Activated CD4-positive, CD25-positive, alpha-beta regulatory T cell treated with anti-CD3 and anti-CD28 coated beads, Interleukin-2, amount 50 U/mL, for 24 hours (primary cell): ENCODE data around the gene GTF2H3.

Experiments used
- ATAC-seq, 2 donors: fragments of 150-1000 bp; cut with Tn5 transposase; one replicate each; pipeline ENCODE4 v1.10.0; 2021; ENCODE audit warnings: mild to moderate bottlenecking in 1 of 2, moderate library complexity in 1 of 2

Gene GTF2H3

DNA sequence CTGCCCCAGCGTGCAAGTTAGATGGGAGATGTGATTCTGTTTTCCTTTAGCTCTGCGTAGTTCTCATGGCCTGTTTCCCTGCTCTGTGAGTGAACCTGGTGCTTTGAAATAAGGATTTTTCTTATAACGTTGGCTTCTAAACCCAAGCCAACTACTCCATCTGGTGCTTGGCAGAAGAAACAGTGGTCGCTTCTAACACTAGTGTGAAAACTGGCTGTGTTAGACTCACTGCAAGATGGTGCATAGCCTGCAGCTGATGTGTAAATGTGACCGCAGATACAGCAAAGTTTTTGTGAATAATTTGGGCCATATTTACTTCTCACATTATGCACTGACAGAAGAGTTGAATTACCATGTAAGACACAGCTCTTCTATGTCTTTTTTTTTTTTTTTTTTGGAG lies 12.2 kb downstream of the GTF2H3 start:
- no peak for ATAC-seq

DNA sequence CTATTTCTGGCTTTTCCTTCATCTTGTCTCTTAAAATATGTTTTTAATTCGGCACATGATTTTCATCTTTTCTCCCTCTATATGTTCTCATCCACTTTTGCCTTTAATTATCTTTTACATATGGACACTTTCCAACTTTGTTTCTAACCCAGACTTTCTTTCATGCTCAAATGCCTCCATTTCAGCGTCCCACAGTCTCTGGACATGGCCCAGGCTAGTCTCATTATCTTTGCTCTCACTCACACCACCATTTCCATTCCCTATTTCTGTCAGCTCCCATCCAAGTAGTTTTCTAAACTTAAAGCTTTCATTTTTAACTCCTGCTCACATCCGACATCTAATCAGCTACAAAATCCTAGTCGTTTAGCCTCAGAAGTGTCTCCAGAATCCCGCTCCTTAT lies 14.8 kb downstream of the GTF2H3 start:
- ATAC-seq, result no peak

DNA sequence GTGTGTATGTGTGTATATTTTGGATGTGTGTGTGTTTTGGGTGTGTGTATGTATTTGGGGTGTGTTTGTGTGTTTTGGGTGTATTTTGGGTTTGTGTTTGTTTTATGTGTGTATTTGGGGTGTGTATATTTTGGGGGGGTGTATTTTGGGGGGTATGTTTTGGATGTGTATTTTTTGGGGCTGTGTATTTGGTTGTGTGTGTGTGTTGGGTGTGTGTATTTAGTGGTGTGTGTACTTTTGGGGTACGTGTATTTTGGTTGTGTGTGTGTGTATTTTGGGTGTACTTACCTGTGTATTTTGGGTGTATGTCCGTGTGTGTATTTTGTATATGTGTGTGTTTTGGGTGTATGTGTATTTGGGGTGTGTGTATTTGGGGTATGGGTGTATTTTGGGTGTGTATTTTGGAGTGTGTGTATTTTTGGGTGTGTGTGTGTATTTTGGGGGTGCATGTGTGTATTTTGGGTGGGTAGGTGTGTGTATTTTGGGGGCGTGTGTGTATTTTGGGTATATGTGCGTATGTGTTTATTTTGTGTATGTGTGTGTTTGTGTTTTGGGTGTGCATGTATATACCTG lies 20.6 kb downstream of the GTF2H3 start:
- no peak for ATAC-seq

DNA sequence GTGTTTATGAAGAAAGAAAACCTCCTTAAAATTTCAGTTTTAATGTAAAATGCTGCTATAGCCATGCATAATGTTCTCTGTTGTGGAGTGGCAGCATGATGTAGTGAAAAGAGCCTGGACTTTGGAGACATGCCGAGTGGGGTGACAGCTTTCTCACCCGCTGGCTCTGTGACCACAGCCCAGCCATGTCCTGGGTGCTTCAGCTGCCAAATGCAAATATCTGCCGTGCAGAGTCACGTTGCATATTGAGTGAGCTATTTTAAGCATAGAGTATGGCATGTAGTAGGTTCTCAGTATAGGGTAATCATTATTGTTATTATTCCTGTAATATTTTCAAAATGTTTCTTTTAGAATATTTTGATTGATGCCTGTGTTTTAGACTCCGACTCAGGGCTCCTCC lies 21.8 kb downstream of the GTF2H3 start:
- ATAC-seq, result no peak

DNA sequence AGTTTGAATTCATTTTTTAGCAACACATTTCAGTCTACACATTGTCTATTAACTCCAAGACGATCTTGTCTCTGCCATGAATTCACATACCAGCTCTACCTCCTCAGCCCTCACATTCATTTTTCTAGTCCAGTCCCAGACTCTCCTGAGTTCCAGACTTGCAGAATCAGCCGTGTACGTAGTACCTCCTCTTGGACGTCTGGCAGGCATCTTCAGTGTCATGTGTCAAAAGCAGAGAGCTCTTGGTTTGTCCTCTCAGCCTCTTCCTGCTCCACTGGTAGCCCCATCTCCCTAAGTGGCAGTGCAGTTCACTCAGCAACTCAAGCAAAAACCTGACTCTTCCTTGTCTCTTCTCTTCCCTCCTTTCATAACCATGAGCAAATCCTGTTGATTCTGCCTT lies 22.8 kb downstream of the GTF2H3 start:
- ATAC-seq, result no peak

DNA sequence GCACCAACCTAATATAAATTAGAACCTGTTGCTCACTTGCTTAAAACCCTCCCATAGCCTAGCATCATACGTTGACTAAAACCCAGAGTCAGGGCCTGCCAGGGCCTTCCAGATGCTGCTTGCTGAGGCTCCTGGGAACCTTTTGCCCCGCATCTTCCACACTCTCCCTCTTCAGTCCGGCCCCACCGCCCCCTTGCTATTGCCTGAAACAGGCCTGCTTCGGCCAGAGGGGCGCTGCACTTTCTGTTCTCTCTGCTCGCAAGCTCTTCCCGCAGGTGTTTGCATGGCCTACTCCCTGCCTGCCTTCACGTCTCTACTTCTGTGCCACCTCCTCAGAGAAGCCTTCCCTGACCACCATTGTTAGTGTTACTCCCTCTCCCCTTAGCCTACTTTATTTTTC lies 23.6 kb downstream of the GTF2H3 start:
- ATAC-seq, result no peak

DNA sequence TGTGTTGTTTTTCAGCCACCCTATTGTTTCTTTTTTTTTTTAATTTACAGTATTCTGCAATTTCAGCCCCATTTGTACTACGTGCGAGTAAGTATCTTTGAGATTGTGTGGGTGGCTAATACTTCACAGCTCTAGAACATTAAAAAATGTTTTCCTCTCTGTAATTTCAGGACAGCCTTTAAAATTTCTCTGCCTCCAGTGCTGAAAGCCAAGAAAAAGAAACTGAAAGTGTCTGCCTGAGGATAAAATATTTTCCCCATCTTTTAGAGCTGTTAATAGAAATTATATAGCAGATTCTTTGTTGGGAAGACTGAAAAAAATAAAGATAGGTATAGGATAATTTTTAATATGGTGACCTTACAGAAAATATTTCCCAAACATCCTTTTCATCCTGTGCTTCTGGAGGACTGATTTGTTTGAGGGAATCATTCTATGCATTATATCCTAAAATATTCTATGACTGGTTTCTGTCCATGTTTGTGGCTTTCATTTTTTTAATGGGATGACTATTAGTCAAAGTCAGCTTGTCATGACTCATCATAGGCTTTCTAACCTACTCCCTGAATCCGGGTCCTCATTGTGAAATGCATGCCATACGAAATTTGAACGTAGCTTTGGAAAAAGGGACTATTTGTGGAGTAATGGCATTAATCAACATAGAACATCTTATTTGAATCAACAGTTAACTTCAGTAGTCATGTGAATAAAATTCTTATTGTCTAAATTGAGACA lies 26.5 kb downstream of the GTF2H3 start:
- ATAC-seq, result no peak

DNA sequence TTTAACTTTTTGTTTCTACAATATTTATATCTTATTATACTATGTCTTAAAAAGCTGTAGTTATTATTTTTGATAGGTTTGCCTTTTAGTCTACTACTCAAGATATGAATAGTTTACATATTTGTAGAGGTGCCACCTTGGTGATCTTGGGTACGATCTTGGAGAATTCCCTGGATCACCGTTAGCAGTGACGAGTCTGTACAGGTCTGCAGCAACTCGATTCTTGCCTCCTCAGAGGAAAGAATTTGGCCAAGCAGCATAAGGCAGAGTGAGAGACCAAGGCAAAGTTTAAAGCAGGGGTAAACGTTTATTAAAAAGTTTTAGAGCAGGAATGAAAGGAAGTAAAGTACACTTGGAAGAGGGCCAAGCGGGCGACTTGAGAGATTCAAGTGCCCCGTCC lies 34.1 kb downstream of the GTF2H3 start:
- ATAC-seq, result no peak

DNA sequence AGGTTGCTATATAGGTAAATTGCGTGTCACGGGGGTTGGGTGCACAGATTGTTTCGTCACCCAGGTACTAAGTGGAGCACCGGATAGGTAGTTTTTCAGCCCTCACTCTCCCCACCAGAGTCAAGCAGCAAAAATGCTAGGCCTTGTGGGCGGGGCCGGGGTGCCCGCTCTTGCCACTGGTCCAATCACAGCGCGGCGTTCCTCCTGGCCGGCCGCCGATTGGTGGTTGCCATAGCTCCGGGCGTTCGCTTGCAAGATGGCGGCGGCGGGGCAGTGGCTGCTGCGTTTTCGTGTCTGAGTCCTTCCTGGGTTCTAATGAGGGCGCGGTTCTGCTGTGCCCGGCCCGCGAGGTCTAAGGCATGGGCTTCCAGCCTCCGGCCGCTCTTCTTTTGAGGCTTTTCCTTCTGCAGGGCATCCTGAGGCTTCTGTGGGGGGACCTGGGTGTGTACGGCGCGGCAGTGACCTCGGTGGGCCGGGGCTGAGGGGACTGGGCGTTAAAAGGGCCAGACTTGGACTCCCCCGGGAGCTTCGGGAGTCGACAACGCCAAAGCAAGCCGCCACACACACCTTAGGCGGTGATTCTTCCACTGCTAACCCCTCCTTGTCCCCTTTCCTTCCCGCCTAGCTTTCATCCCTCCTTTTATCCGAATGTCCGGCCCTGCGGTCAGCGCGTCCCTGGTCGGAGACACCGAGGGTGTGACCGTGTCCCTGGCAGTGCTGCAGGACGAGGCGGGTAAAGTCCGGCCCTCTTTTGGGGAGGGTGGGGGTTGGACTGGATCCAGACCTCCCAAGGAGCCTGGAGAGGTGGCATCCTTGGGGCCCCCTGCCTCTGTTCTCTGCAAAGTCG lies 37.5 kb downstream of the GTF2H3 start, which contains the start of gene TCTN2:
TSS of gene TCTN2 (plus strand) at position 232 of the 847 bp plus-strand sequence. CDS start at position 360, 128 bp downstream.
- peak; percentile 100 for ATAC-seq

DNA sequence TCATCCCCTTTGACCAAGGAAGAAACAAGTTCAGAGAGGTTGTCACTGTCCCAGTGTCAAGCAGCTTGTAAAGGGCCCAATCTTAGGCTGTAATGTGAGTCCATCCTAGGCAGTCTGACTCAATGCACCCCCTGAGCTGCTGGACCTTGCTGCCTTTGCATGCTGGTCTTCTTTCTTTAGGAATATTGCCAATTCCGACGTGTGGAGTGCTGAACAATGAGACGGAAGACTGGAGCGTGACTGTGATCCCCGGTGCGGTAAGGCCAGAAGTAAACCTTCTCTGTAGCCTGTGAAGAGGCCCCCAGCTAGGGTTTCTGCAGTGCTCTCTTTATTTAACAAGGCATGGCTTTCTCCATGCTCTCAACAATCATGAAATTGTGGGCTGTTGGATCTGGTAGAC lies 38.2 kb downstream of the GTF2H3 start:
- ATAC-seq, result no peak

DNA sequence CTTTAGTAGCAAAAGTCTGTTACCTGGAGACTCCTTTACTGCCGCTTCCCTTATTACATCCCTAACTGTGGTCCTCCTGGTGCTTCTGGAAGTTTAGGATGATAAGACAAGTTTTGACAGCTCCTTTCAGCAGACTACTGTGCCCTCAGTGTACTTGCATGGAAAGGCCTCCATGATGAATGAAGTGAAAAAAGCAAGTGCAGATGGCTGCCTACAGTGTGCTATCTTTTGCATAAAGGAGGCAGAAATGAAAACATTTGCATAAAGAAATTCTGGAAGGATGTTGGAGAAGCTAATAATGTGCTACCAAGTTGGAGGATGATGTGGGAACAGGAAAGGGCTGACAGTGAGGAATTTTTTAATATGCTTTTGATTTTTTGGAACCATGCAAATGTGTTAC lies 41.8 kb downstream of the GTF2H3 start:
- ATAC-seq, result no peak

DNA sequence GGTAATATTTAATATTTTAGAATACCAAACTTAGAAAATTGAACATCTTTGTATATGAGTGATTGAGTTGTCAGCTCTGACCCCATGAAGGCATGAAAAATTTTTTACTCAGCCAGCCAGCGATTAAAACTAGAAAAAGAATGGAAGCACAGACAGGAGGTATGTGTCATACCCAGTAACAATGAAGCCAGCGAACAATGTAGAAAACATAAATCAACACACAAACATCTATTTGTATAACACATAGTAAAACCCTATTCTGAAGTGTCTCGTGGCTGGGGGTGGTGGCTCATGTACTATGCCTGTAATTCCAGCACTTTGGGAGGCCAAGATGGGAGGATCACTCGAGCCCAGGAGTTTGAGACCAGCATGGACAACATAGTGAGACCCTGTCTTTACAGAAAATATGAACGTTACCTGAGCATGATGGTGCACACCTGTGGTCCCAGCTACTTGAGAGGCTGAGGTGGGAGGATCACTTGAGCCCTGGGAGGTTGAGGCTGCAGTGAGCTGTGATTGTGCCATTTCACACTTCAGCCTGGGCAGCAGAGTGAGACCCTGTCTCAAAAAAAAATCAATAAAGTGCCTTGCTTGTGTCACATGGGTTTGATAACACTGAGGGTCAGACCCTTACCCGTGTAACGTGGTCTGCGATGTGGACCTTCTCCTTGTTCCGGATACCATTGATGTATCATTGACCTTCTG lies 43.1 kb downstream of the GTF2H3 start:
- no peak for ATAC-seq

DNA sequence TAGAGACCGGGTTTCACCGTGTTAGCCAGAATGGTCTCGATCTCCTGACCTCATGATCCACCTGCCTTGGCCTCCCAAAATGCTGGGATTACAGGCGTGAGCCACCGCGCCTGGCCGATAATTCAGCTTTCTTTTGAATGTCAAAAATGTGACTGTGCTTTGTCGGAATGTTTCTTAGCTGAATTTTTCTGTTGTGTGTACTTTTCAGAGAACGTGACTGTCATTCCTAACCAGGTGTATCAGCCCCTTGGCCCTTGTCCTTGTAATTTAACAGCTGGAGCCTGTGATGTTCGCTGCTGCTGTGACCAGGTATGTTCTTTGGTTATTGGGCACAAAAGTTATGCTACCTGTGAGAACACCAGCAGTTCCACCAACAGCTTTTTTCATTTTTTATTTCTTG lies 45.4 kb downstream of the GTF2H3 start:
- no peak for ATAC-seq

DNA sequence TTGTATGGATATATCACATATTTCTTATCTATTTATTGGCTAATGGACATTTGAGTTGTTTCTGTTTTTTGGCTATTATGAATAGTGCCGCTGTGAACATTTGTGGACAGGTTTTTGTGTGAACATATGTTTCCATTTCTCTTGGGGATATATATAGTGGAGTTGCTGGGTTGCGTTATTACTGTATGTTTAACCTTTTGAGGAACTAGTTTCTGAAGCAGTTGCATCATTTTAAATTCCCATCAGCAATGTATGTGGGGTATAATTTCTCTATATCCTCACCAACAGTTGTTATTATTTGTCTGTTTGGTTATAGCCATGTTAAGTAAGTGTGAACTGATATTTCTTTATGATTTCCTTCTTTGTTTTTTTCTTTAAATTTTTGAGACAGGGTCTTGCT lies 48.0 kb downstream of the GTF2H3 start:
- no peak for ATAC-seq

DNA sequence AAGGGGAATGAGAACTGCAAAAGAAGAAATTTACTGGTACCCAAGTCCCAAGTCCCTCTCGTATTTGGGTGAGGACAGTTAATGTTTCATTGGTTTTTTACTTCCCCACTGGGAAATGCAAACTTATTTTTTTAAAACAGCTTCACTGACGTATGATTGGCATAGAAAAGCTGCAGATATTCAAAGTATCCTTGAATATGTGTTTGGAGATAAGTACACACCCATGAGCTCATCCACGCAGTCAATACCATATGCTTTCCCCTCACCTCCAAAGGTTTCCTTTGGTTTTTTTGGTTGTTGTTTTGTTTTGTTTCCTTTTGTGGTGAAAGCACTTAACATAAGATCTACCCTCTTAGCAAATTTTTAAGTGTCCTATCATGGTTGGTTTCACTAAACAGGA lies 50.3 kb downstream of the GTF2H3 start:
- no peak for ATAC-seq

DNA sequence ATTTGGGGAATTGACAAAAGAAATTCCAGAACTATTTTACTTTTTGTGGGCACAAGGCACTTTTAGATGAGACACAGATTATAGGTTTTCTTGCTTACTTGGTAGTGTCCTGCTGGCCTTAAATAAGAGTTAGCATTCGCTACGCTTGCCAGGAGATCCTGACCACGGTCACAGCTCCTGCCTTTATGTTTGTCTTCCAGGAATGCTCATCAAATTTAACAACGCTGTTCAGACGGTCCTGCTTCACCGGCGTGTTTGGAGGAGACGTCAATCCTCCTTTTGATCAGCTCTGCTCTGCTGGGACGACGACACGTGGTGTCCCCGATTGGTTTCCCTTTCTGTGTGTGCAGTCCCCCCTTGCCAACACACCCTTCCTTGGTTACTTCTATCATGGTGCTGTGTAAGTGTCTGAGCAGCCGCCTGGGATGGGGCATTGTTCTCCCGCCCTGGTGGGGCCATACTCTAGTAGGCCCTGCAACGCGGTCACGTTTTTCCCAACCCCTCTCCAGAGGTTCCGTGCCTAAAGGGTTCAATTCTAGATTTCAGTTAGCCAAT lies 53.1 kb downstream of the GTF2H3 start:
- ATAC-seq, result no peak

DNA sequence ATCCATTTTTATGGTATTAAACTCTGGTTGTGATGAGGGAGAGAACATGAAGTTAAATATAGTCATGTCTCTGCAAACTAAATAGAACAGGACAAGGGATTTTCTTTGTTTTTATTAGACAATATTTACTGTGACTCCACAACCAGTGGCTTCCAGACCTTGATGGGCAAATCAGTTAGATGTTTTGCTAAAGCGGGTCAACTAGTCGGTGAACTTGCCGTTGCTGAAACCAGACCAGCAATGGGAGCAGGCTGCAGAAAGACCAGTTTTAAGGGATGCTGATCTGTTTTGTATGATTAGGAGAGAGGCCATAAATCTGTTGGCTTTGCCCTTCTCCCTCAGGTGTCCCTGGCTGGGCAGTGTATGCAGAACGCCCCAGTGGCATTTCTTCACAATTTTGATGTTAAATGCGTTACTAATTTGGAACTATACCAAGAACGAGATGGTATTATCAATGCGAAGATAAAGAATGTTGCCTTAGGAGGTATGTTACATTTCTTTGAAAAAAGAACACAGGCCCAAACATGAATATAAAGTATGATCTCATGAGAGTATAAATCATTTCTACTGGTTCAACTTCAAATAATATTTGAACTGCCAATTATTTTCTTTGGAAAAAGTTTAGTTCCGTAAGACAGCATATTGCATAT lies 56.7 kb downstream of the GTF2H3 start:
- no peak for ATAC-seq

DNA sequence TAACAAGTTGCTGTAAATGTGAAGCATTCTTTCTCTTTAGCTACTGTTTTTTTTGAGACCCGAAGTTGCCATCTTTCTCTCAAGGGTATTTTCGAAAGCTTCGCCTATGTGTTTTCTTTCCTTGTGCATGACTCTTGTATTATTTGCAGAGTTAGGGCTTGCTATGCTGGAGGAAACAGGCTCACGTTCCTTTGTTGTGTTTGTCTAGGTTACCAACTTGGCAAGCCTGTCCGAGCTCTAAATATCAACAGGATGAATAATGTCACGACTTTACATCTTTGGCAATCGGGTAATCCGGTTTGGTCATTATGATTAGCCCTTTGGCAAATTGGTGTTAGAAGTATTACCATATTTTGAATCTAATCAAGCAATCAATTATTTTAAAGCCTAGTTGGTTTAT lies 62.6 kb downstream of the GTF2H3 start:
- ATAC-seq, result no peak

DNA sequence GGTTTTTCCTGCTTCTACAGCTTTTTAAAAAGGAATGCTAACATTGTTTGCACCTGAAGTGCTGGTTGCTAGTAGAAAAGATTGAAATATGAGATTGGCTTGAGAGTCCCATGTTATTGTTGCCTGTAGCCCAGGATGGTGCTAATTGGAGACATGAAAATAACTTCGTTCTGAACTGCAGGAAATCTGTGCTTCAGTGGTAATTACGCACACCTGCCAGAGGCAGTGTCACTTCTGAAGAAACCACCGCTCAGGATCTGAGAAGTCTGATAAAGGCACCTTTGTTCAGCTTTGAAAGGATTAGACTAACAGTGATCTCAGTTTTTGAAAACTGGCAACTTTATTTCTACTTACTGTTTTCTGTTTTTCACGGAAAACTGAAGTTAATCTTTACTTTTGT lies 63.0 kb downstream of the GTF2H3 start:
- ATAC-seq, result no peak

DNA sequence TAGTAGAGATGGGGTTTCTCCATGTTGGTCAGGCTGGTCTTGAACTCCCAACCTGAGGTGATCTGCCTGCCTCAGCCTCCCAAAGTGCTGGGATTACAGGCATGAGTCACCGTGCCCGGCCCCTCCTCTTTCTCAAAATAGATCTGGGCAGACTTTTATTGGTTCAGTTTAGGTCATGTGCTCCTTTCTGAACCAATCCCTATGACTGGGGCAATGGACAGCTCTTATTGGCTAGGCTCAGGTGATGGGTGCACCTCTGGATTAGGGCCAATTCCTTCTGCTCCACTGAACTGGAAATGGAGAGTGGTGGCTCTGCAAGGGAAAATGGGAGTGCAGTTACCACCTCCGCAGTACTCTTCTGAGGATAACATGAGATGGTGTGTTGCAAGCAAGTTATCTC lies 72.3 kb downstream of the GTF2H3 start:
- ATAC-seq, result no peak

DNA sequence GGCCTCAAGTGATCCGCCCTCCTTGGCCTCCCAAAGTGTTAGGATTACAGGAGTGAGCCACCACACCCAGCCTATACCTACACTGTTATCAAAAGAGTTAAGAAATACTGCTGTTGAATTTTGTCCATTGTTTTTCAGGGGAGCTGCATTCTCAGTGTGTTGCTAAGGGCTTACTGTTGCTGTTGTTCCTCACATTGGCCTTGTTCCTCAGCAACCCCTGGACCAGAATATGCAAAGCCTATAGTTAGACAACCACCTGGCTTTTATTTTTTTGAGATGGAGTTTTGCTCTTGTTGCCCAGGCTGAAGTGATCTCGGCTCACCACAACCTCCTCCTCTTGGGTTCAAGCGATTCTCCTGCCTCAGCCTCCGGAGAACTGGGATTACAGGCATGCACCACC lies 73.8 kb downstream of the GTF2H3 start:
- no peak for ATAC-seq
